GM12878 (cell line): ENCODE data around the gene VPS54. TPM values are rescaled to one million over a fixed set of nuclear protein-coding genes. Genes with fewer than 3 reads are reported as not detected.
A peak's percentile ranks its signal among the peaks of the same experiment; 100 is the strongest.

ENCODE experiments used
- CREB1 ChIP-seq: IDR thresholded peaks from 2 replicates; pipeline ENCODE4 v1.6.1; 2012; ENCODE audit warnings: low read depth, mild to moderate bottlenecking, inconsistent platforms
- CTCF ChIP-seq, 3 experiments: IDR thresholded peaks in 2 of 3; conservative IDR thresholded peaks in 1 of 3; 2 replicates each; pipeline ENCODE4 v1.5.1; 2011; ENCODE audit warnings: low read depth in 3 of 3, low read length in 3 of 3, mild to moderate bottlenecking in 3 of 3, control low read depth in 2 of 3, moderate library complexity in 2 of 3, inconsistent platforms in 1 of 3, mixed read lengths in 1 of 3; ENCODE audit not compliant: control insufficient read depth in 2 of 3, insufficient read depth in 1 of 3; ENCODE audit errors: extremely low read depth in 1 of 3
- E4F1 ChIP-seq: fragments of 450-650 bp; IDR thresholded peaks from 2 replicates; pipeline ENCODE4 v1.6.1; 2018; ENCODE audit warnings: borderline replicate concordance, mild to moderate bottlenecking; ENCODE audit not compliant: partially characterized antibody
- ETV6 ChIP-seq, 2 experiments: fragments of 450-650 bp in 1 of 2; IDR thresholded peaks in 1 of 2; conservative IDR thresholded peaks in 1 of 2; 2 replicates each; pipeline ENCODE4 v1.6.1; 2014; ENCODE audit warnings: antibody characterized with exemption in 1 of 2, borderline replicate concordance in 1 of 2, low read depth in 1 of 2, mild to moderate bottlenecking in 1 of 2, moderate library complexity in 1 of 2
- FOXK2 ChIP-seq: fragments of 450-650 bp; IDR thresholded peaks from 2 replicates; pipeline ENCODE4 v1.6.1; 2017; ENCODE audit warnings: mild to moderate bottlenecking, moderate library complexity
- HDAC2 ChIP-seq: fragments of 200-600 bp; sonication (generic); IDR thresholded peaks from 2 replicates; pipeline ENCODE4 v1.6.1; 2017
- IKZF2 ChIP-seq, 2 experiments: fragments of 450-650 bp; IDR thresholded peaks; 2 replicates each; pipeline ENCODE4 v1.6.1; 2017; ENCODE audit warnings: mild to moderate bottlenecking in 2 of 2, moderate library complexity in 2 of 2
- KLF5 ChIP-seq: fragments of 450-650 bp; IDR thresholded peaks from 2 replicates; pipeline ENCODE4 v1.6.1; 2014; ENCODE audit warnings: mild to moderate bottlenecking; ENCODE audit not compliant: partially characterized antibody
- MYC ChIP-seq: IDR thresholded peaks from 2 replicates; pipeline ENCODE4 v1.6.1; 2011; ENCODE audit warnings: mild to moderate bottlenecking, low read length, moderate library complexity, inconsistent platforms; ENCODE audit not compliant: insufficient read depth, insufficient replicate concordance, insufficient read length, severe bottlenecking
- NFXL1 ChIP-seq: fragments of 450-650 bp; IDR thresholded peaks from 2 replicates; pipeline ENCODE4 v1.6.1; 2017; ENCODE audit warnings: antibody characterized with exemption, mild to moderate bottlenecking, borderline replicate concordance
- NR2F1 ChIP-seq: fragments of 450-650 bp; conservative IDR thresholded peaks from 2 replicates; pipeline ENCODE4 v1.6.1; 2017; ENCODE audit warnings: mild to moderate bottlenecking
- PRDM15 ChIP-seq: fragments of 450-650 bp; formaldehyde crosslinking; IDR thresholded peaks from 2 replicates; pipeline ENCODE4 v1.4.0; 2020; ENCODE audit warnings: mild to moderate bottlenecking, moderate library complexity
- STAT1 ChIP-seq: fragments of 450-650 bp; conservative IDR thresholded peaks from 2 replicates; pipeline ENCODE4 v1.6.1; 2014; ENCODE audit warnings: antibody characterized with exemption, mild to moderate bottlenecking
- SUZ12 ChIP-seq: fragments of 200-600 bp; sonication (generic); IDR thresholded peaks from one replicate; pipeline ENCODE4 v1.6.1; 2018; ENCODE audit warnings: antibody characterized with exemption, mild to moderate bottlenecking; ENCODE audit not compliant: unreplicated experiment
- WRNIP1 ChIP-seq: IDR thresholded peaks from 2 replicates; pipeline ENCODE4 v1.6.1; 2011; ENCODE audit warnings: low read depth, low read length, improper control_type of control experiment, borderline replicate concordance
- ZBED1 ChIP-seq: IDR thresholded peaks from 2 replicates; pipeline ENCODE4 v1.6.1; 2016; ENCODE audit warnings: borderline replicate concordance
- ZNF217 ChIP-seq: fragments of 450-650 bp; IDR thresholded peaks from 2 replicates; pipeline ENCODE4 v1.6.1; 2017; ENCODE audit warnings: antibody characterized with exemption, mild to moderate bottlenecking
- ZNF687 ChIP-seq: fragments of 450-650 bp; IDR thresholded peaks from 2 replicates; pipeline ENCODE4 v1.6.1; 2017; ENCODE audit warnings: mild to moderate bottlenecking, moderate library complexity
- polyA plus RNA-seq, 11 experiments: library from polyadenylated mRNA; depleted of rRNA in 4 of 11; unstranded in 6 of 11; stranded (reverse) in 5 of 11; fragments of >200 nt; fragmentation: Nextera tagmentation in 4 of 11; fragmentation: Illumina TruSeq in 1 of 11; extraction: Ambion mirVana in 4 of 11; extraction: Trizol in 1 of 11; gene quantifications; 1 replicate in 1 of 11; 2 replicates in 10 of 11; pipeline versions ENCODE4 v1.2.1 to v1.2.3, GENCODE V29; 2011 to 2016; ENCODE audit warnings: inconsistent platforms in 2 of 11, missing spikeins in 2 of 11, low read depth in 1 of 11
- total RNA-seq, 4 experiments: library from RNA; depleted of rRNA in 3 of 4; stranded (reverse); fragments of >200 nt in 3 of 4; fragmentation: Illumina TruSeq in 1 of 4; extraction: Trizol in 1 of 4; gene quantifications; 2 replicates each; pipeline versions ENCODE4 v1.2.1 to v1.2.3, GENCODE V29; 2013 to 2021

Gene VPS54
- total and polyA plus RNA-seq, 10 of the 15 experiments (the other 5 are each of a cell fraction or from before 2014, with no cell fraction given), result 1.6 to 16.2 (median 9.3) TPM

GRCh38 chr2:64049633-64050220 lies 30.5 kb upstream of the VPS54 start (continued):
- TF ChIP-seq KLF5, result no peak
- TF ChIP-seq IKZF2 (IDR thresholded peaks at IDR 0.05), result peak; percentile 59 to 64
- no peak for TF ChIP-seq E4F1
- TF ChIP-seq NR2F1, result peak; percentile 58; the same call in 1 of the 2 replicates
- TF ChIP-seq ETV6 (conservative IDR thresholded peaks at IDR 0.05 in 1 of 2, IDR thresholded peaks at IDR 0.05 in 1 of 2; ENCODE audit: borderline replicate concordance in 1 of 2, low read depth in 1 of 2), result no peak
- TF ChIP-seq ZNF217, result no peak
- TF ChIP-seq CTCF (IDR thresholded peaks at IDR 0.05 in 2 of 3, conservative IDR thresholded peaks at IDR 0.05 in 1 of 3; ENCODE audit: control insufficient read depth in 2 of 3, extremely low read depth in 1 of 3, insufficient read depth in 1 of 3, low read depth in 3 of 3, low read length in 3 of 3), result peak; percentile 82 to 95 (median 88); a peak in 5 of 6 replicates
- no peak for TF ChIP-seq MYC
- TF ChIP-seq STAT1, result no peak
- TF ChIP-seq SUZ12, result no peak
- no peak for TF ChIP-seq CREB1
- no peak for TF ChIP-seq ZNF687
- TF ChIP-seq WRNIP1, result 0 out of 2 replicates have a peak, but pooled peaks have one; percentile 71
- TF ChIP-seq NFXL1, result no peak
- no peak for TF ChIP-seq PRDM15 (CRISPR knock-in tag)
- no peak for TF ChIP-seq ZBED1
- TF ChIP-seq FOXK2, result no peak
- no peak for TF ChIP-seq HDAC2
